GM18861 (cell line): ENCODE measurements around the gene HOXD10.

Experiments
- ATAC-seq: cut with Tn5 transposase; IDR thresholded peaks from one replicate; pipeline ENCODE4 v1.9.1; 2021; ENCODE audit not compliant: unreplicated experiment

Gene HOXD10

DNA sequence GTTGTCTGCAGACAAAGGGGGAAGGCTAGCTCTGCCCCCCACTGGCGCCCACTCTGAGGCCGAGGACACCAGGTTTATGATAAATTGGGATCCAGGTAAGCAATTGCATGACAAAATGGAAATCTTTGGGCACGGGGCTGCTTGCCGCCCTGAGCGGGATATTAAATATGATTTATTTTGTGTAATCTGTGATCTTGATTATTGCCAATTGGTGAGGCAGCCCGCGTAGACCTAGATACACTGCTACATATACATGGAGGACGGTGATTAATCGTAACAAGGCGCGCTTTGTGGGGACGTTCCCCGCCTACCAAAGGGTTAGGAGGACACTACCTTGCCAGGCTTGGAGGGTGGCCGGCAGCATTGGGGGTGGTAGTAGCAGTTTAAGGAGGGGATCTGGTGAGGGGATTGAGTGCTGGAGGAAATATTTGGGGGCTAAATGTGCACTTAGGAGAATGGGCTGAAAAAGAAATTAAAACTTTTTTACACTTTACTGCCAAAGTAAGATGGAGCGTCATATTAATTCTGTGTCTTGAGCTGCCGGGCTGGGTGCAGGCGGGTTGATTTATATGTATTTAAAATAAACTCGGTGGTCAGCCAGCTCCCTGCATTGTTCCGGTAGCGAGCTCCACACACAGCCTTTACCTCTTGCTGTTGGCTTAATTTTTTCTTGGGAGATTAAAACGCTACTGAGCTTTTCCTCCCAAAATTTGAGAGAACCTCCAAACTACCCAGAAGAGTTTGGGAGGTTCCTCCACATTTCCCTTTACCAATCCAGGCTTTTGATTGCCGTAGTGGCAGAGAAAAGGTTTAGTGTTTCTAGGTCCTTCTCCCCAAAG is 44.6 kb downstream of the HOXD10 start:
- ATAC-seq = no peak

DNA sequence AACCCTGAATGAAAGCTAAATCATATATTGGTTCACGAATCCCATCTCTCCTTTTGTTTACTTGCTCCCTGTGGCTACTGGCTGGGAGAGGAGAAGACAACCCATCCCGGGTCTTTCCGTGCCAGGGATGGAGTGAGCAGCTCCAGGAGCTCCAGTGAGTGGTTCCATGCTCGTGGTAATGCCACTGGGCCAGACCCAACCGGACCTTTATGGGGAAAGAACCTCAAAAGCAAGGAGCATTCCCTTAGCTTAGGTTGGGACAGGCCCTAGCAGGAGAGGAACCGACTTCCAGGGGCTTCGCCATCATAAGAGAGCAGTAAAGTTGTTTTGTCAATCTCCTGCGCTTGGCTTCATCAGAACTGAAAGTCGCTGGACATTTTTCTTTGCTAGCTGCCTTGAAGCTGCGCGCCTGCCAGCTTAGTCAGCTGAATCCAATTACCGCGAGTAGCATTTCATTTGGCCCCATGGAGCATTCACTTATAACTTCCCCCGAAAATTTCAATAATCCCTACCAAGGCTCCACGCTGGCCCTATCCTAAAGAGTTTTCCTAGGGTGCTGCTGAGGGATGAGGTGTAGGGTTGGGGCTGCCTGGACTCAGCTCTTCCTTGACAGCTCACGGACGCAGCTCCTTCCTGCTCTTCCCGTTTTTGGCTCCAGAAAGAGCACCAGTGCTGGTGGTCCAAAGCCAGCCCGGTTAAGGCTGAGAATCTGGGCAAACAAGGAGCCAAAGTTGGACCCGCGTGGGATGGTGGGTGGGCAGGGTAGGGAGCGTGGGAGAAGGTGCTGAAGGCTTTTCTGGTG is 45.4 kb downstream of the HOXD10 start:
- ATAC-seq = no peak

DNA sequence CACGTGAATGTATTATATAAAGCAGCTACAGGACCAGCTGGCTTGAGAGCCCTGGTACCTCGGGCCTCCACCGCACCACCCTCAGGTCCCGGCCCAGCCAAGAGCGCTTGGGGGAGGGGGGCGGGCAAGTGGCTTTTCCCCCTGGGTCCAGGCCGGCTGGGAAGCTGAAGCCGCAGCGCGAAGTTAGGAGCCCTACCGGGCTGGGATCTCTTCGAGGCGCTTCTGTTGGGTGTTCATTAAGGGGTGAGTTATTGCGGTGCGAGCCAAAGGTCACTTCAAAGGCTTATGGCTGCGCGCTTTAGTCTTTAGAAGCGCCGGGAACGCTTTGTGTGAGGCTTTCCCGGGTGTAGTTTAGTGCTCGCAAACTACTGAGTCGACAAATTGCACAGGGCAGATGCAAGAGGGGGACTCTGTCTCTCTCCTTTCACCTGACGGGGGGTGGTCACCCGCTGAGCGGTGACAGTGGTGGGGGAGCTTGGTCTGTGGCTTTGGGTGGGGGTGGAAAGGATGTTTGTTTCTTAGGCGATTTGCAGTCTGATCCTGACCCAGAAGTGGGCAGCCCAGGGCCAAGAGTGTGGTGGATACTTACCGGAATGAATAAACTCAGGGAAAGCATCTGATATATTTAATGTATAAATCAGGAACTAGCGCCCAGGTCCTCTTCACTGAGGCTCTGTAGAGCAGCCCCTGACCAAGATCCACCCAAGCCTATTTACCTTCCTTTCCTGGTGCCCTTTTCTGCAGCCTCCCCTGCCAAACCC is 46.5 kb downstream of the HOXD10 start:
- no peak for ATAC-seq

DNA sequence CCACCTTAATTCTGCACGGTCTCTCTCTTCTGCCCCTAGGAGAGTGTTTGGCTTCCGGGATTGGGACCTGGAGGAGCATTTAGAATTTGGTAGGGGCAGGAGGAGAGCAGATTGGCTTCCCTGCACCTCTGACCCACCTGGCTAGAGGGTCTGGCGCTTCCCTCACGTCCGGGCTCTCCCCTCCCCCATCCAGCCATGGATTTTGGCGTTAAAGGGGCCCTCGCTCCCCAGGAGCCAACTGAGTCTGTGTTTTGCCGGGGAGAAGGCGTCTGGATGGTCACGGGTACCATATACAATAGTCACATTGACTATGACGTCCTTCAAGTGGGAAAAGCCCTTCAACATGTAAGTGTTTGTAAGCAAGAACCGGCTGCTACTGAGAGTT is 47.1 kb downstream of the HOXD10 start:
- no peak for ATAC-seq

DNA sequence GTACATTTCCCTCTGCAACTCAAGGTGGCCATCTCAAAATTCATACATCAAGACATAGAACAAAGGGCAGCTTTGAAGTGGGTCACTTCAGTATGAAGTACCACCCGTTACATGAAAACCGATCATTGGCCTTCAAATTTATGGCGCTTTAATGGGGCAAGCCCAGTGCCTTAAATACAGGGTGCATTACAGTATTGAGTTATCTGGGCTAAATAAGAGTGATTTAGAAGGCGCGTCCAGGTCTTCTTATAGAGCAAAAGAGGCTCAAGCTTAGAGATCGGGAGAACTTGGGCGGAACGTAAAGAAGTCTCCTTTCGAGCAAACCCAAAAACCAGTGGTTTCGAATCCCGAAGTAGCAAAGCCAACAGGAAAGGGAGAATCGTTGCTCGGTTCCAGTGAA is 47.6 kb downstream of the HOXD10 start:
- ATAC-seq = no peak

DNA sequence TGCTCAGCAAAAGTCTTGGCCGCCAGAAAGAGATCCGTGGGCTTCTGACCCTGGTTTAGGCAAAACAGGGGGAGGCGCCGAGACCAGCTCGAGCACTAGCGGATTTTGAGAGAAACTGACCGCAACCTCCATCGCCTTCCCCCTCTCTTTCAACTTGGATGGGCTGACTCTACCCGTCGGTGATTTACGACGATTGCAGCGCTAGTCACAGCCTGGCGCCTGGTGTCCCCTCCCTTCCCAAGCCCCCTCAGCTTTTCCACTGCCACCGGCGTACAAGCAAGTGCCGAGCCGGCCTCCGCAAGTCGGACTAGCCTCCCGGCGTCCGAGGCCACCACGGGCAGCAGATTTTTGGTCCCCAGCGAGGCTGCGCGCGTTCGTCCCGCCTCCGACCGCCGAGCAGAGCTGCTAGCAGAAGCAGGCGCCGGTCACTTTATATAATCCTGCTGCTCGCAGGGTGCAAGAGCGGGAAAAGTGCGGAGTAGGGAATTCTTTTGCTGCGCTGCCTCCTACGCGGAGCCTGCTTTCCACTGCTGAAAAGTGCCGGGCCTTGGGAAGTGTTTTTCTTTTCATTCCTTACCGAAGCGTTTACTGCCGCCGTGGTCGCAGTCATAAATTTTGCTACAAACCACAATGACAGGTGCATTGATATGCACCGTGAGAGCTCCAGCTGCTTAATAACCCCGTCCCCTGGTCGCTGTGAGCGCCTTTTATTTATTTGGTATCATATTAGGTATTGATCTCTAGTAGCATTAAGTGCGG is 48.2 kb downstream of the HOXD10 start:
- ATAC-seq = no peak

DNA sequence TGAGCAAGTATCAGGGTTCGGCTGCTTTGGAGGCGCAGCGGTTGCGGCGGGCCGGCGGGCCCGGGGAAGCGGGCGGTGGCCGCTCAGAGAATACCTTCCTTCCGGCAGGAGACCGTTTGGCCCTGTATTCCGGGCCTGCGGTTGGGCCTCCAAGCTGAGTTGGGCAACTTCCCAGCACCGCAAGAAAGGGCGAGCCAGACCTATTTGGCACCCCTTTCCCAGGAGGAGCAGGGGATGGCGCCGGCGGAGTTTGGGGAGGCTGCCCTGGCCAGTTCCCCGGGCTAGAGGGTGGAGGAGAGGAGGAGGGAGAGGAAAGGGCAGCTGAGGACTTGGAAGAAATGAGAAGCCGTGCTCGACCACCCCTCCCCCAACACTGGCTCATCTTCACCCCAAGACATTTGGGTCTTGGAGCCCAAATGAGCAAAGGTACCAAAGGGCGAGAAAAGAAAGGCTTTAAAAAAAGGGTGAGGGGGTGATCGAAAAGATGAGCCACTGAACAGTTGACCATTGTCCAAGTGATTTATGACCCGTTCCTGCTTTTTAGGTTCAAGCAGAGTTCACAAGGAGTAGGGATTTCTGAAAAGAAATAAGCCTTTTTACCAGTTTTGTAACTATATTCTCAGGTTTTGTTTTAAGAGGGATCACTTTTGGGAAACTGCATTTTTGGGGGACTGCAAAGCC is 48.9 kb downstream of the HOXD10 start:
- no peak for ATAC-seq

DNA sequence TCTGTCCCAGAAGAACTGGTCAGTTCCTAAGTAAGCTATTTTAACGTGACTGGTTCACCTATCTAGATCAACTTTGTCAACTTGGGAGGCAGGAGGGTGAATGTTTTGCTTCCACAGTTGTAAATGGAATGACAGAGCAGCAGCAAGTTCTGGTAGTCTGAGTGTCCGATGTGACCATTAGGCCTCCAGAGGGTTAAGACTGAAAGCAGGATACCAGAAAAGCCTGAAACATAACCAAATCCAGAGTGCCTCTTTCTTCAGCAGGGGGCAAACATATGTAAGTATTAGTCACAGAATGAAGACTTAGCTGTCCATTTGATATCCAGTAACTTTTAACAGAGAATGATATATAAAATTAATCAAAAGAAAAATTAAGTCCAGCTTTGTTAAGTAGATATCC is 49.7 kb downstream of the HOXD10 start:
- no peak for ATAC-seq

DNA sequence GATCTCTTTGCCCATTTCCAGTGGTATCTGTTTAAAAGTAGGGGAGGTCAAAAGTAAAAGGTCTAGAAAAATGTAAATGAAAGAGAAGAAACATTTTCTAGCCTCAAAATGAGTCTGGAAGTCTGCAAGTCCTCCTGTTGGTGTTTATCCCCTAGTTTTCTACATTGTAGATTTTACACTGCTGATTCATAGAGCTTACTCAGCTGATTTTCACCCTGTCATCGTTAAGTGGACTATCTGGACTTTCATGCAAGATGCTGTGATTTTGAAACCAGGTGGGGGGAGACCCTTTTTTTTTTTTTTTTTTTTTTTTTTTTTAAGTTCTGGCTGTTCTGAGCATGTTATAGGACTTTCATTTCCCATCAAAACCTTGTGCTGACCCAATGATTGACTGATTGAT is 50.8 kb downstream of the HOXD10 start:
- ATAC-seq = no peak

DNA sequence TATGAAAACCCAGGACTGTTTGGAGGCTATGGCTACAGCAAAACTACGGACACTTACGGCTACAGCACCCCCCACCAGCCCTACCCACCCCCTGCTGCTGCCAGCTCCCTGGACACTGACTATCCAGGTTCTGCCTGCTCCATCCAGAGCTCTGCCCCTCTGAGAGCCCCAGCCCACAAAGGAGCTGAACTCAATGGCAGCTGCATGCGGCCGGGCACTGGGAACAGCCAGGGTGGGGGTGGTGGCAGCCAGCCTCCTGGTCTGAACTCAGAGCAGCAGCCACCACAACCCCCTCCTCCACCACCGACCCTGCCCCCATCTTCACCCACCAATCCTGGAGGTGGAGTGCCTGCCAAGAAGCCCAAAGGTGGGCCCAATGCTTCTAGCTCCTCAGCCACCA is 52.6 kb downstream of the HOXD10 start:
- no peak for ATAC-seq
